GM18868 (cell line): ENCODE results near the gene ASIC2.

Experiments
- ATAC-seq: cut with Tn5 transposase; IDR thresholded peaks from one replicate; pipeline ENCODE4 v1.9.1; 2021; ENCODE audit warnings: mild to moderate bottlenecking, moderate library complexity; ENCODE audit not compliant: unreplicated experiment

The ASIC2 gene

DNA sequence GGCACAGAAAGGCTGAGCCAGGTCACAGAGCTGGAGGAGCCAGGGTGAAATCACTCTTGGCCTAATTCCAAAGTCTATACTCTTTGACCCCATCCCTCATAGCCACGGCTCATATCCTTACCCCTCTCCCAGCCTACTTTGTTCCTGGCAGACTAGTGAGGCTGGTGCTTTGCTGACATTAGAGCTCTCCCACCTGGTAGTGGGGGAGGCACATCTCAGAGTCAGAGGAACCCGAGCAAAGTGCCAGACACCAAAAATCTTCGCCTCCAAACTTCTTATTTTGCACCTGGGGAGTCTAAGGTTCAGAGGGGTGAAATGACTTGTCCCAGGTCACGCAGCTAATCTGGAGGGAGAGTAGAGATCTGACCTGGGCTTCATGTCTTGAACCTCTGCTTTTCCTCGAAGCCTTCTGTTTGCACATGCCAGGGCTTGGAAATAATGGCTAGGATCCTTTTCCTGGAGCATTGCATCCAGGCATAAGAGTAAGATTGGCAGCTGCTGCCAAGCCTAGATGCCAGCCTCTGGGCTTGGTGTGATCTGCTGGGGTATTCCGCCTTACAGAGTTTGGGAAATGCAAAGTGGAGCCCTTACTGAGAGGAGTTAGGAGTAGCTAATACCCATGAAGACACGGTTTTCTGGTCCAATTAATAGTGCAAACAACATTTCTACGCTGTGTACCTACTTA is 174.6 kb downstream of the ASIC2 start:
- ATAC-seq, result no peak

DNA sequence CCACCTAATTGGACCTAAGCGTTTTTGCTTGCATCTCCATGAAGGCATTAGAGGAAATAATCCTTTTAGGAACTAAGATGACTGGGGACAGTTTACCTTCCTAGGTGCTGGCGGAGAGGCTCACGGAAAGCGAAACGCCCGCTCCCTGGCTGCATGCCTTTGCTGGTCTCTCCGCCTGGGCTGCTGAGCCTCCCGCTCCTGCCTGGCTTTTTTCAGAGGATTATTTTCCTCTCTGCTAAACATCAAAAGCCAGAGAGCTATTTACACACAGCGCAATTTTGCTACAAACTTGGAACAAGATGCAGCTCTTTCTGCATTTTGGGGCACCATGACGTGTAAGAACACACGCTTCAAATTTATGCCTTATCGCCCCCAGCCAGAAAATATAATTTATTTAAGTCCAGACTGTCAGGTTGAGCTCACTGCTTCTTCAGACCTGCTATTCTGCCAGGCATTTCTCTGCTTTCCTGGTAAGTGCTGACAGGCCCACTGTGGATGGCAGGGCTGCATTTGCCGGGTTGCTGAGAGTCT is 177.0 kb downstream of the ASIC2 start:
- ATAC-seq, result no peak

DNA sequence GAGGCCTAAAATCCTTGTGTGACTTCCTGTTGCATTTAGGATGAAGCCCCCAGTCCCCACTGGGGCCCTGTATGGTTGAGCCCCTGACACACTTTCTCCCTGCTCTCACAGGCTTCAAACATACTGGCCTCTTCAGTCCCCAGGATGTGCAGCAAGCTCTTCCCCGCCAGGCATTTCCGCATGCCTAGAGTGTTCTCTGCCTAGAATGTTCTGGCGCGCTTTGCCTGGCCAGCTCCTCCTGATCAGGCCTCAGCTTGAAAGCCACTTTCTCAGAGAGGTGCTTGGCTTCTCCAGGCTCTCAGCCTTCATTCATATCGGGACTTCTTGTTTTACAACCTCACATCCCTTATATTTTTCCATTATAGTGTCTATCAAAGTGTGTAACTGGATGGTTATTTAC is 177.7 kb downstream of the ASIC2 start:
- no peak for ATAC-seq

DNA sequence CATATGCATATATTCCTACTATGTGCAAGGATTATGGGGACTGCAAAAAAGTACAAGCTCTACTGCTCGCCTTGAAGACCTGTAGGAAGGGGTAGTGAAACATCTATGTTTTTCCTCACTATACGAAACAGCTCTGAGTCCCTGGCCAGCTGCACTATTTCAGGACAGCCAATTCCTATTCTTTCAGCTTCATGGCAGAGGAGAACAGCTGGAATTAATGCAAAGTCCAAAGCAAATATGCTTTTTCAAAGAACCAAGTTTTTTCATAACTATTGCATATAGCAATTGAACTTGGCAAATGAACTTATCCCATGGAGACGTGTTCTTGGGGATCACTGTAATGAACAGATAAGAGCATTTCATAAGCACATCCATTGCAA is 179.1 kb downstream of the ASIC2 start:
- no peak for ATAC-seq

DNA sequence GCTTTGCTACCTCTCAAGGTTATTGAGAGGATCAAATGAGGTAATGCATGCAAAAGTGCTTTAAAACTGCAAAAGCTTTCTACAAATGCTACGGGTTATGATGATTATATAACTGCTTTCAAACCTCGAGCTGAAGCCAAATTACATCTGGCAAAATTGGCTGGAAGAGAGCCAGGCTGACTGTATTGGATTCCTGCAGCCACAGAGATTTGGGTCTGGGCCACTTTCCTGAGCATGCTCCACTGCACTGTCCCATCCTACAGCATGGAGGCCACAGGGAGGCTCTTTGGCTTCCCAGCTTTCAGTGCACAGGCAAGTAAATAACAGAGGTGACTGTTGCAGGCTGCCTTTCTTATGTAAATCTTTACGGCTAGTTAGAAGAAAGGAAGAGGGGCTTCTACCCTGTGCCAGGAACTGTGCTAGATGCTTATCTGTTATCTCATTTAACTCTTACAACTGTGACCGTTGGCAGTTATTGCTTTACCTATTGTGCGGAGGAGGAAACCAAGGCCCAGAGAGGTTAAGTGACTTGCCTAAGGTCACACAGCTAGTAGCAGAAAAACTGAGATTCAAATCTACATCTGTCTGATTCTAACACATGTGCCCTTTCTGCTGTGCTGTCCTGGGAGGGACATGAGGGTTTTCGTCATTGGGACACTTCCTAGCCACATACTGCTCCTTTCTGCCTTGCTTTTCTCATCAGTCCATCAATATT is 179.7 kb downstream of the ASIC2 start:
- ATAC-seq, result no peak

DNA sequence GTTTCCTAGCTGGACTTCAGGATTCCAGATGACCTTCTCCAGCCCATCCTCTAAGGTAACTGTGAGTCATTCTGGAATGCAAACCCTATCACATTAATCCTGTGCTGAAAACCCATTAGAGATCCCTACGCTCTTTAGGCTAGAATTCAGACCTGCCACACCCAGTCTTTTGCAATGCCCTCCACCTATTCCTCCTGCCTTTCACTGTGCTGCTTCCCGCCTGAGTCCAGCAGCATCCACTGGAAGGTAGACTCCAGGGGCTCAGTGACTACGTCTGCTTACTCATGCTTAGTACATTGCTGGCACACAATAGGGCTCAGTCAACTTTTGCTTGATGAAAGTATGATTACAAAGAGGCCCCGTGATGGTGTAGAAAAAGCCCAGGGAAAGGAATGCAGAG is 180.3 kb downstream of the ASIC2 start:
- no peak for ATAC-seq

DNA sequence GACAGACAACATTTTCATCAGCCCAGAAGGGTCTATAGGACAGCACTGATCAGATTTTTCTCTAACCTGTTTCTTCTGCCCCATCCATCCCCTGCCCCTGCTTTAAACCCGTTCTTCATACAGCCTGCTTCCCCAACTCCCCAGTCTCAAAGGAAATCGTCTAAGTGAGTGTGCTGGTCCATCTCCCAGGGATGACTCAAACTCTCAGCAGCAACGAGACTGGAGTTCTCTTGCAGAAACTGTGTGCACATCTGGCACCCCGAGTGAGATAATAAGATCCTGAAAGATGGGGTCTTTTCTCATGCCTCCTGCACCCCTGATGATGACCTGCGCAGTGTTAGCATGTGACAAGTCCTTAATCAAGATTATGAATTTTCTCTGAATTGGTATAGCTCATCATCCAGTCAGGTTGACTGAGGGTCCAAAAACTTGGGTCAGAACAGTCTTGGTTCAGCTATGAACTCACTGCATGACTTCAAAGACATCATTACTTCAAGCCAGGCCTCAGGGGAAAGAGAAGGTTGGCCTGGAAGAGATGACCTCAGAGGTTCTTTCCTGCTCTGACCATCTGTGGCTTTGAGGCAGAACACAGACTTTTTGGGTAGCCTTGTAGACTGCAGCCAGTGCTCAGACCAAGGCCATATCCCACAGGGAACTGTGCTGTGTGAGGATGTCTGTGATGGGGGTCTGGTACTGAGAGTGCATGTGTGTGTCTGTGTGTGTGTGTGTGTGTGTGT is 183.6 kb downstream of the ASIC2 start:
- ATAC-seq, result no peak

DNA sequence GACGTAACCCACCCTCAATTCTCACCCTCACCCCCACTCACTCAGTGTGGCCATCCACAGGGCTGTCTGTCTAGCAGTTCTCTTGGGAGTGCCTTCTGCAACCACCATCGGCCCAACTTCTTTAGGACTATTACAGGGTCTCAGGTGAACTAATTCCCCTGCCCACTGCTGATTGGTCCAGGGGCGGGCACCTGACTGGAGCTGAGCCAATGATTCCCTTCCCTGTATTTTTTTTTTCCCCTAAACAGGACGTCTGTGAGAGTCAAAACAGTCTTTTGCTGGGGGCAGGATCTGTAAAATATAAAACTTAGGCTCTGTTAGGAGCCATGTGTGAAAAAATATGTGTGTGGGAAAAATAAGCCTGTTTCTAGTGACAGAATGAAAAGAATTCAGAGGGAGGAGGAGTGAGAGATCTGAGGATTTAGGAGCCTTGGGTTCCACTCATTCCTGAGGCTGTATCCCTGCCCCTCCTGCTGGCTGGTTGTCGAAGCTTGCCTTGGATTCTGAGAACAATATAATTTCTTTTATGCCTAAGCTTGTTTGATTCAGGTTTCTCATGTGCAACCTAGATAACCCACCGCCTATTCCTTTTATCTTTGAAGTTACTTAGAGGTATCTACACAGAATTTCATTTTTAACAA is 186.4 kb downstream of the ASIC2 start:
- no peak for ATAC-seq

DNA sequence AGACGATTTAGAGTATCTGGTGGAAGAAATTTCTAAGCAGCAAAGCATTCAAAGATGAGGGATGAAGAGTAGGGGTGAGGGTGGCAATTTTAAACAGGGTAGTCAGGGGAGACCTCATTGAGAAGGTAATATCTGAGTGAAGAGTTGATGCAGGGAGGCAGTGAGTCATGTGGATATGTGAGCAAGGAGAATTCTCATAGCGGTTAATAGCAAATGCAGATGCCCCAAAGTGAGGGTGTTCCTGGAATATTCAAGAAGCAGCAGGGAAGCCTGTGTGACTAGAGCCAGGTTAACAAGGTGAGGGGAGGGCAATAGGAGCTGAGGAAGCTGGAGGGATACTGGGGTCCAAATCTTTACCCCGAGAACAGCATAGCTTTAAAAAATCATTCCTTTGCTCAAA is 187.2 kb downstream of the ASIC2 start:
- ATAC-seq, result no peak

DNA sequence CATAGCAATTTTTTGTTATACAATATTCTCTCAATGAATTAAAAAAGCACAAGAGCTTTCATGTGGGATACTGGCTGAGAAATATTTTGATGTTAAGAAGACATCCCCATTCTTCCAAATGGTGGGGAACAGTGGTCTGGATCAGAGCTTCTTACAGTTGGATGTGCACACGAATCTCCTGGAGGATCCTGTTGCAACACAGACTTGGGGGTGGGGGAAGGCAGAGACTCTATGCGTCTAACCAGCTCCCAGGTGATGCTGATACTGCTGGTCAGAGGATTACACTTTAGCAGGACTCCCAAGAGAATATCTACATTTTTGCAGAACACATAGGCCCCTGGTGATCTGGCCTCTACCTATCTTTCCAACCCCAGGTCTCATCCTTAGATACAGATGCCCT is 193.2 kb downstream of the ASIC2 start:
- no peak for ATAC-seq

DNA sequence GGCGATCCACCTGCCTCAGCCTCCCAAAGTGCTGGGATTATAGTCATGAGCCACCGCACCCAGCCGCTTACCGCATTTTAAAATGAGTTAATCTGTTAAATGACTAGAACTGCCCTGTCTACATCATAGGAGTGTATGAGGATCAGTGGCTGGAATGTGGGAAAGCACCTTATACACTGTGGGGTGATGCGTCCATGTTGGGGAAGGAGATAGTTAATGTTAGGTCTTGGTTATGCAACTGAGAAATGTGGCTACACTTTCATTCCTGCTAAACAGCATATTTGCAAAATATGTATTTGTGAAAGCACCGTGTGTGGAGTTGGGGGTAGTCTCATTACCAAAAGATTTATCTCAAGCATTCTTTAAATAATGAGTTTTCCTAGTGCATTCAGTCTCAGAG is 193.8 kb downstream of the ASIC2 start:
- ATAC-seq, result no peak

DNA sequence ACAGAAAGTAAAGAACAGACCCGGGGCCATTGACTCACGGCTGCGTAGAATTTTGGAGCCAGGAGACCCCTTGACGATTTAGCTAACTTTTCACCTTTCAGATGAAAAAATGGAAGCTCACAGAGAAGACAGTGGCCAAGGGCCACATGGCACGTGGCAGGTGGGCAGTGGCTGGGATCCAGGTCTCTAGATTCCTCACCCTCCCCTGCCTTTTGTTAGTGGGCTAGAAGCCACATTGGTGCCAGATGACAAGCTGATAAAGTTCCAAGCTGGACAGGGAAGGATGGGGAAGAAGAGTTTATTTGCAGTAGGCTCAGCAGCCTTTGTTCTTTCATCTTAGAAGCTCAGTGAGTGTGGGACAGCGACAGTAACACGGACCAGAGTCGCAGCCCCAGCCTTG is 195.7 kb downstream of the ASIC2 start:
- ATAC-seq, result no peak

DNA sequence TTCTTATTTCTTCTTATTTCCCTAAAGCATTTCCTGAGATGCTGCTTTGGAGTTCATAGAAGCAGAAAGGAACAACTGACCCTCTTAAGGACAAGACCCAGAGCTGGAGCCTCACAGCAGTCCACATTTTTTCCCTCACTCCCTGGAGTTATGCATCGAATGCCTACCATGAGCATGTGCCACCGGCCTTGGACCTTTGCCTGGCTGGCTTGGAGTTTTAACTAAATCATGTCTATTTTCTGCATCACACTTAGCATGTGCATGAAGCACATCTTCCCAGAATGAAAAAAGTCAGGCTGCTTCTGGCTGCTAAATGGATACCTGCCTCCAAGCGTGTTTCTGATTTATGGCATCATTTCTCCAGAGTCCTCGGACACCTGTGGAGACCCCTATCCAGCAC is 196.9 kb downstream of the ASIC2 start:
- no peak for ATAC-seq

DNA sequence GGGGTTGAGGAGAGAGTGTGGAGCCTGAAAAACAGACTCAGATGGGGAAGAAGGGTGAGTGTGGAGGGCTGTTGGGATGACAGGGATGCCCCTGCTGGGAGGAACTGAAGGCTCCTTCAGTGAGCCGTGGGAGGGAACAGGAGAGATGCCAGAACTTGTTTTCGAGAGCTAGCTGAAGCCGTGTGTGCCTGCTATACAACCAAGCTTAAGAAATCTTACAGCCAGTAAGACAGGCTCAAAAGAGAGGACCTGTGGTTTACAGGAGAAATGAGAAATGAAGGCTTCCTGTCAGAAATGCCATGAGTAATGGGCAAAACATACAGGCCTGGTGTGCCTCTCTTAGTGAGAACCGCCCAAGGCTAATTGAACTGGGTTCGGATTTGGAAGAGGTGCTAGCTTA is 201.8 kb downstream of the ASIC2 start:
- no peak for ATAC-seq

DNA sequence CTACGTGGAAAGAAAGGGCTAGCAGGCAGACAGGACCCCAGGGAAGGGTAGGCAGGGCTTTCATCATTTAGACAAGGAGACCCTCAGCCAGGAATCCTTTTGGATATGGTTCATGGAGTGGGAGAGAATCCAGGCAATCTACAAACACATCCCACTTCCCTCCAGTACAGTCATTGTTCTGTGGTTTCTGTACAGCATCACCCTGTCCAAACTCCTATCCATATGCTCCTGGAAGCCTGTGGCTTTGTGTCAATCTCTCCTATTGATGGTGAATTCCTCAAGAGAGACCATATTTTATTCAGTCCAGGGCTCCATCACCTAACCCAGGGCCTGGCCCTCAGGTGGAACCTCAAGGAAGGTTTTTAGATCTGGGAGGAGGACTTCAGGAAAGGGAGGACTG is 202.3 kb downstream of the ASIC2 start:
- ATAC-seq, result no peak

DNA sequence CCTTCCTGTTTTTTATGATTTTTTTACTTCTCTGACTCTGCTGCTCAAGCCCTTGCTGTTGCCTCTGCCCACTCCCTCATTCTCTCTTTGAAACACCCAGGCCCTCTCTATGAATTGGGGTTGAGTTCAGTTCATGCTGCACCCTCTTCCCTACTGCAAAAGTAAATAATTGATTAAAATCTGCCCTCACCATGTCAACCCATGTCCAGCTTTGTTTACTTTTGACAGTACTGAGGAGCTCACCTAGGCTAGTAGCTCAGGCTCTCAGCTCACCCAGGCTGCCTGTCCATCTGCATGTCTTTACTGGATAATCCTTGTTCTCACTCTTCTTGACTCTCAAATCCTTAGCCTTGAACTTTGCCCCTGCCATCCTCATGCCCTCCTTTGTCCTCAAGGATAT is 206.2 kb downstream of the ASIC2 start:
- ATAC-seq, result no peak

DNA sequence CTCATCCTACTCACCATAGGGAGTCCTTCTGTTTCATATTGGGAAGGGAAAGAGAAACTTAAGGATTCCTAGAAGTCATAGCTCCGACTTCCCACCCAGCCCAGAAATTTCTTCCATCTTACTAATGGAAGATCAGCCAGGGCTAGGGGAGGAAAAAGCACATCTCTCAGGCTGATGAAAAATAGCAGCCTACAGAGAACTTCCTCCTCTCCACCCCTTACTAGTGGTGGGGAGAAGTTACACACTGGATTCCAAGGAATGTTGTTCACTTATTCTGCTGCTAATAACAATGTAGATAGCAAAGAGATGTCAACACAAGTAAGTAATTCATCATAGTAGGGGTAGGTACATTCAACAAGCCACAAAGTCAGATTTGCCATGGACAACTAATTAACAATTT is 207.1 kb downstream of the ASIC2 start:
- no peak for ATAC-seq

DNA sequence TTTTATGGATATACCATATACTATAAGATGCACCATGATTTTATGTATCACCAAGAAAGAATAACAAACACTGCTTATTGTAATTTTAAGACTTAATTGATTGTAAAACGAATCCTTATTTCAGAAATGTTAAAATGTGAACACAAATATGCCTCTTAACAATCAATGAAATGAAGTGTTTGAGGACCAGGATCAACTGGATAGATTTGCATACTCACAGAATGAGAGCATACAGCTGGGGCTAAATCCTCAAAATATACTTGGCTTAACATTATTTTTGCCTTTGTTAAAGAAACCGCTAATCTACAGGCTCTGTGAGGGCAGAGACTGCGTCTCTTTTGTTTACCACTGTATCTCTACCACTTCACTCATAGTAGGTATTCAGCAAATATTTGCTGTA is 207.8 kb downstream of the ASIC2 start:
- no peak for ATAC-seq

DNA sequence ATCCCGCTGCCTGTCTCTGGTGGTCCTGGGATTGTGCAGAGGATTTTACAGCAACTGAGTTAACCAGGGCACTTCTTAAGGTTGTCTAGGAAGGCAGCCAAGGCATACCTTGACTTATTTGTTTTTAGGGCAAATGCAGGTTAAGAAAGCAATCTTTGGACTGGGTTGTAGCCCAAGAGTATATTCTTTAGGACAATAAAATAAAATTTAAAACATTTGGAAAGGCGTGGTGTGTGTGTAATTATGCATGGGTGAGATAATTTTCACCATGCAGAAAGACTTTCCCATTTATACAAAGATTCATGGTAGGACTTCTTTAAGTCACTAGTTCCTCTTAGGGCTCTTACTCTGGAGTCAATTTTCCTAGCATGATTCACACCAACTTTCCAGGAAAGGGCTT is 208.3 kb downstream of the ASIC2 start:
- ATAC-seq, result no peak

DNA sequence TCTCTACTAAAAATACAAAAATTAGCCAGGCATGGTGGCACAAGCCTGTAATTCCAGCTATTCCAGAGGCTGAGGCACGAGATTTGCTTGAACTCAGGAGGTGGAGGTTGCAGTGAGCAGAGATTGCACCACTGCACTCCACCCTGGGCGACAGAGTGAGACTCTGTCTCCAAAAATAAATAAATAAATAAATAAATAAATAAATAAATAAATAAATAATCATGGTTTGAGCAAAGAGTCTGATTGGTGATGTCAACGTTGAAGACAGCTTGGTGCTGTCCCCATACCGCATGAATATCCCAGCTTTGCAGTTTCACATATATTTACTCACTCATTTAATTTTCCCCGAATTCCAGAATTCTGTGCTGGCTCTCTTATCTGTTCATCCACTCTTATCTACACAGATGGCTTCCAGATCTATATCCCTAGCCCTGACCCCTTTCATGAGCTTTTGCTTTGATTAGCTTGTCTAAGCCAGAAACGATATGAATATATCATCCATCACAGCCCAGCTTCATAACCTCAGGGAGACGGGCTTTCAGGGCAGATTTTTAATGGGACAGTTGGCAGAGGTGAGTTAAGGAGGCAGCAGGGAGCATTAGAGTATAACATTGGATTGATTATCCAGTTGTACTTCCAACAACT is 210.4 kb downstream of the ASIC2 start:
- ATAC-seq, result no peak

DNA sequence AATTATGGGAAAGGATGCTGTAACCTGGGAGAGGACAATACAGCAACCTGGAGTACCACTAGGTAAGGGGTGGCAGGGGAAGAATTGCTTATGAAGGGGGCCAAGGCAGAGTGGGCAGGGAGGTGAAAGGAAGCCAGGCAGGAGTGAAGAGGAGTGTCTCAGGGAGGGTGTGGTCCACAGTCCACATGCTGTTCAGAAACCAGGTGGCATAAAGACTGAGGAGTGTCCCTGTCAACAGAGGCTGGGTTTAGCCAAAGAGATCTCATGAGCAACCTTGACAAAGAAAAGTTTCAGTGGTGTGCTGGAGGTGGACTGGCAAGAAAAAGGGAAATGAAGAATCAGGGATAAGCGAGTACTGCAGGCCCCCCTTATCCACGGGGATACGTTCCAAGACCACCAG is 213.0 kb downstream of the ASIC2 start:
- no peak for ATAC-seq
